Stomach (tissue), 4 donors: ENCODE data around the gene LPIN3.

ENCODE experiments used
- POLR2A ChIP-seq, 4 donors: fragments of 450-650 bp; IDR thresholded peaks; one replicate each; pipeline ENCODE4 v1.6.1; 2016; ENCODE audit warnings: antibody characterized with exemption in 4 of 4, control low read depth in 2 of 4, mild to moderate bottlenecking in 1 of 4, moderate library complexity in 1 of 4
- TF ChIP-seq, protein P1 (sequence below), 7 experiments: fragments of 450-650 bp in 4 of 7; fragments of 200-600 bp in 3 of 7; sonication (generic) in 3 of 7; IDR thresholded peaks; one replicate each; pipeline ENCODE4 v1.5.1; 2016 to 2019; ENCODE audit warnings: antibody characterized with exemption in 7 of 7, control low read depth in 2 of 7, mild to moderate bottlenecking in 1 of 7

DNA sequence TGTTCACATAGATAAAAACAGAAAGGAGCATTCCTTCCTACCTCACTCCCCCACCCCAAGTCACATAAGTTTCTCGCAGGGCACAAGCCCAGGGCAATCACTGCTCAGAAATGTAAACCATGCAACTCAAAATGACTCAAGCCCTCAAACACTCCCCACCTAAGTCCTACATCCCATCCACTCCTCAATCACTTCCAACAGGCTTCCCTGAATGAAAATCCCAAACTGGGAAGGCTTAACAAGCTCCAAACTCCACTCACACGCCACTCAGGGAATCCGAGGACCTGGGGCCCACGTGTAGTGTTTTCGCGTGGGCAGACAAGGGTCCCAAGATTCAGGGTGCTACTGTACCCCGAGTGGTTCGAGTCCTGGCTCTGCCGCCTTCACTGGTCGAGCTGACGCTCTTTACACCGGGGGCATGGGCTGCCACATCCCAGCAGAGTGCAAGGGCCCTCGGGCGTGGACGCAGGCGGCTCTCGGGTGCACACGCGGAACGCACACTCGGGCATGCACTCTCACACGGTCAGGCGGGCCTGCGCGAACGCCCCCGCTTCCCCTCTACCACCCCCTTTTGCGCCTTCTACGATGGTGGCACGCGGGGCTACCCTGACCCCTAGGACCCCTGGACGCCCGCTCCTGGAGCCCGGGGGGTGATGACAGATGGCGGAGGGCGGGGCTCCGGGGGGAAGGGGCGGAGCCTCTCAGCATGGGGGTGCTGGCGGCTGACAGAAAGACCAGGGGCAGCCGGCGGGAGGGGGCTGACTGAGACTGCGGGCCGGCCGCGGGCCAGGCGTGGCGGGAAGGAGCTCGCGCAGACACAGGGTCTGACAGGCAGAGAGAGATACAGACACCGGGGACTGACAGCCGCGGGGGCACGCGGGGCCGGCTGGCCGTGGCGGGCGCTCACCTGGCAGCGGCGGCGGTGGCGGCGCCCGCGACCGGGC, 23.7 kb upstream of the LPIN3 start:
- no peak for TF ChIP-seq POLR2A (IDR thresholded peaks at IDR 0.05)
- TF ChIP-seq, protein P1, sequence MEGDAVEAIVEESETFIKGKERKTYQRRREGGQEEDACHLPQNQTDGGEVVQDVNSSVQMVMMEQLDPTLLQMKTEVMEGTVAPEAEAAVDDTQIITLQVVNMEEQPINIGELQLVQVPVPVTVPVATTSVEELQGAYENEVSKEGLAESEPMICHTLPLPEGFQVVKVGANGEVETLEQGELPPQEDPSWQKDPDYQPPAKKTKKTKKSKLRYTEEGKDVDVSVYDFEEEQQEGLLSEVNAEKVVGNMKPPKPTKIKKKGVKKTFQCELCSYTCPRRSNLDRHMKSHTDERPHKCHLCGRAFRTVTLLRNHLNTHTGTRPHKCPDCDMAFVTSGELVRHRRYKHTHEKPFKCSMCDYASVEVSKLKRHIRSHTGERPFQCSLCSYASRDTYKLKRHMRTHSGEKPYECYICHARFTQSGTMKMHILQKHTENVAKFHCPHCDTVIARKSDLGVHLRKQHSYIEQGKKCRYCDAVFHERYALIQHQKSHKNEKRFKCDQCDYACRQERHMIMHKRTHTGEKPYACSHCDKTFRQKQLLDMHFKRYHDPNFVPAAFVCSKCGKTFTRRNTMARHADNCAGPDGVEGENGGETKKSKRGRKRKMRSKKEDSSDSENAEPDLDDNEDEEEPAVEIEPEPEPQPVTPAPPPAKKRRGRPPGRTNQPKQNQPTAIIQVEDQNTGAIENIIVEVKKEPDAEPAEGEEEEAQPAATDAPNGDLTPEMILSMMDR (IDR thresholded peaks at IDR 0.05), result no peak
